C4-2B (cell line): ENCODE data around the gene GNB3.

Experiments
- CTCF ChIP-seq: fragments of 450-650 bp; conservative IDR thresholded peaks from 2 replicates; pipeline ENCODE4 v1.5.1; 2017; ENCODE audit warnings: mild to moderate bottlenecking
- ZFX ChIP-seq: fragments of 450-650 bp; IDR thresholded peaks from 2 replicates; pipeline ENCODE4 v1.6.1; 2017

- TF ChIP-seq CTCF (no peak), ZFX (no peak)
Measured at GRCh38 chr12:6818645-6819044, 22.1 kb upstream of the GNB3 start.
